GM12892 (cell line): ENCODE data around the gene FAM219A.

Experiments used
- POLR2A ChIP-seq: IDR thresholded peaks from 2 replicates; pipeline ENCODE4 v1.6.1; 2011; ENCODE audit warnings: low read depth, low read length, control low read depth
- POLR2AphosphoS5 ChIP-seq: IDR thresholded peaks from 2 replicates; pipeline ENCODE4 v1.6.1; 2011; ENCODE audit warnings: low read depth, low read length, control low read depth
- TAF1 ChIP-seq: IDR thresholded peaks from 2 replicates; pipeline ENCODE4 v1.6.1; 2011; ENCODE audit warnings: low read depth, mild to moderate bottlenecking, control low read depth, low read length, borderline replicate concordance

GRCh38 chr9:34506623-34507022, 48.3 kb upstream of the FAM219A start:
- TF ChIP-seq POLR2A (no peak), POLR2AphosphoS5 (no peak), TAF1 (no peak)
